ENCODE results near the gene FAM90A26. TPM values are rescaled to one million over a fixed set of nuclear protein-coding genes. Genes with fewer than 3 reads are reported as not detected.
"Not testable (repeated sequence)": the region's sequence is repeated elsewhere in the genome, so short reads cannot be mapped to it uniquely, and the experiment has no call there.

FAM90A26 gene
- total RNA-seq, 1 experiment from 2014 or later: not detected

DNA sequence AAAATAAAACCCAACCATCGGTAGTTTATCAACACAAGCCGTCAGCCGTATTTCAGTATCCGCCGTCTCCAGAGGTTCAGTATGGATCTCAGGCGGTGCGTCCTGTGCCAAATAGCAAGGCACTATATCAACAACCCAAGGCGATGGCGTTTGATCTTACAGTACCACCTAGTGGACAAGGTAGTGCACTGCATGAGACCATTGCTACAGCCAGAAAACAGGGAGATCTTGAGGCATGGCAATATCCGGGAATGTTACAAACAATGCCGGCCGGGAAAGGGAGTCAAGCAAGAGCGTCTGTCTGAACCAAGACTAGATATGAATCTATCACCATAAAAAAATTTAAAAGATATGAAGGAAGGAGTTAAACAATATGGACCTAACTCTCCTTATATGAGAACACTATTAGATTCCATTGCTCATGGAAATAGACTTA, 46.6 kb upstream of the FAM90A26 start:
- POLR2A ChIA-PET; BruUV-seq (replicated peaks): not testable (repeated sequence)
- ATAC-seq: peak; percentile 61

DNA sequence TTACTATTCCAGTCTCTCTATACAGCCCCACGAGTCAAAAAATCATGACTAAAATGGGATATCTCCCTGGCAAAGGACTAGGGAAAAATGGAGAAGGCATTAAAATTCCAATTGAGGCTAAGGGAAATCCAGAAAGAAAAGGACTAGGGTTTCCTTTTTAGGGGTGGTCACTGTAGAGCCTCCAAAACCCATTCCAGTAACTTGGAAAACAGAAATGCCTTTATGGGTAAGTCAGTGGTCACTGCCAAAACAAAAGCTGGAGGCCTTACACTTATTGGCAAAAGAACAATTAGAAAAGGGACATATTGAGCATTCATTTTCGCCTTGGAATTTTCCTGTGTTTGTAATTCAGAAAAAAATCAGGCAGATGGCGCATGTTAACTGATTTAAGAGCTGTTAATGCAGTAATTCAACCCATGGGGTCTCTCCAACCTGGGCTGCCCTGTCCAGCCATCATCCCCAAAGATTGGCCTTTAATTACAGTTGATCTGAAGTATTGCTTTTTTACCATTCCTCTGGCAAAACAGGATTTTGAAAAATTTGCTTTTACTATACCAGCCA, 44.5 kb upstream of the FAM90A26 start:
- DNase-seq (ENCODE audit: low read depth, low spot score); H3K79me2 ChIP-seq (ENCODE audit: insufficient read depth, low read length); RAD21 ChIA-PET (ENCODE audit: low non-redundant PET in 1 of 2, low total read pairs in 2 of 2, uncharacterized antibody in 2 of 2, unreplicated experiment in 2 of 2); H3K9me2 ChIP-seq (ENCODE audit: insufficient read depth); BruUV-seq (replicated peaks); H3K9ac ChIP-seq (ENCODE audit: low read length); H3K27ac ChIP-seq (ENCODE audit: low read depth, low read length); H2AFZ ChIP-seq (ENCODE audit: low read depth, low read length, poor library complexity, severe bottlenecking); POLR2A ChIA-PET; intact Hi-C loops (cut with micrococcal nuclease); H3K27me3 ChIP-seq (ENCODE audit: insufficient read depth, low read length); H3K4me2 ChIP-seq (ENCODE audit: low read length); ATAC-seq; H3K9me3 ChIP-seq (ENCODE audit: control insufficient read depth in 1 of 2, insufficient read depth in 1 of 2, low read depth in 1 of 2, low read length in 2 of 2); H3K4me3 ChIP-seq (replicated peaks in 1 of 2; ENCODE audit: low read depth in 1 of 2, low read length in 2 of 2); H3K36me3 ChIP-seq (ENCODE audit: control insufficient read depth in 1 of 2, insufficient read depth in 2 of 2, low read length in 2 of 2); H4K20me1 ChIP-seq (ENCODE audit: insufficient read depth); H3K4me1 ChIP-seq (ENCODE audit: control insufficient read depth in 1 of 2, insufficient read depth in 2 of 2, low read length in 2 of 2): not testable (repeated sequence)
- CTCF ChIA-PET: interaction anchor here (0.7 to 1.0 kb wide), 2 partner anchors 12 to 14 kb away, joined by 3 read pairs; no protein-coding TSS in a partner anchor
- TF ChIP-seq, protein P1, sequence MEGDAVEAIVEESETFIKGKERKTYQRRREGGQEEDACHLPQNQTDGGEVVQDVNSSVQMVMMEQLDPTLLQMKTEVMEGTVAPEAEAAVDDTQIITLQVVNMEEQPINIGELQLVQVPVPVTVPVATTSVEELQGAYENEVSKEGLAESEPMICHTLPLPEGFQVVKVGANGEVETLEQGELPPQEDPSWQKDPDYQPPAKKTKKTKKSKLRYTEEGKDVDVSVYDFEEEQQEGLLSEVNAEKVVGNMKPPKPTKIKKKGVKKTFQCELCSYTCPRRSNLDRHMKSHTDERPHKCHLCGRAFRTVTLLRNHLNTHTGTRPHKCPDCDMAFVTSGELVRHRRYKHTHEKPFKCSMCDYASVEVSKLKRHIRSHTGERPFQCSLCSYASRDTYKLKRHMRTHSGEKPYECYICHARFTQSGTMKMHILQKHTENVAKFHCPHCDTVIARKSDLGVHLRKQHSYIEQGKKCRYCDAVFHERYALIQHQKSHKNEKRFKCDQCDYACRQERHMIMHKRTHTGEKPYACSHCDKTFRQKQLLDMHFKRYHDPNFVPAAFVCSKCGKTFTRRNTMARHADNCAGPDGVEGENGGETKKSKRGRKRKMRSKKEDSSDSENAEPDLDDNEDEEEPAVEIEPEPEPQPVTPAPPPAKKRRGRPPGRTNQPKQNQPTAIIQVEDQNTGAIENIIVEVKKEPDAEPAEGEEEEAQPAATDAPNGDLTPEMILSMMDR (IDR thresholded peaks at IDR 0.05 in 2 of 3, conservative IDR thresholded peaks at IDR 0.05 in 1 of 3; ENCODE audit: borderline replicate concordance in 1 of 3, insufficient read depth in 1 of 3, low read depth in 2 of 3, low read length in 2 of 3): peak in 2 of 3 experiments; percentile 12 to 15; a peak in 1 of 6 replicates
- peak; percentile 51 for TF ChIP-seq RAD21 (IDR thresholded peaks at IDR 0.05; ENCODE audit: low read depth)

More for the DNA sequence above, 46.6 kb upstream of the FAM90A26 start:
- H3K4me2 ChIP-seq (ENCODE audit: low read length): peak overlapping the region; percentile 59
- H3K9ac ChIP-seq (ENCODE audit: low read length); H3K9me3 ChIP-seq (ENCODE audit: control insufficient read depth in 1 of 2, insufficient read depth in 1 of 2, low read depth in 1 of 2, low read length in 2 of 2); H3K4me3 ChIP-seq (replicated peaks in 1 of 2; ENCODE audit: low read depth in 1 of 2, low read length in 2 of 2); H4K20me1 ChIP-seq (ENCODE audit: insufficient read depth); H3K4me1 ChIP-seq (ENCODE audit: control insufficient read depth in 1 of 2, insufficient read depth in 2 of 2, low read length in 2 of 2); H3K79me2 ChIP-seq (ENCODE audit: insufficient read depth, low read length); H3K27me3 ChIP-seq (ENCODE audit: insufficient read depth, low read length); H3K27ac ChIP-seq (ENCODE audit: low read depth, low read length); H3K9me2 ChIP-seq (ENCODE audit: insufficient read depth); H3K36me3 ChIP-seq (ENCODE audit: control insufficient read depth in 1 of 2, insufficient read depth in 2 of 2, low read length in 2 of 2); RAD21 ChIA-PET (ENCODE audit: low non-redundant PET in 1 of 2, low total read pairs in 2 of 2, uncharacterized antibody in 2 of 2, unreplicated experiment in 2 of 2): not testable (repeated sequence)
- intact Hi-C loops (cut with micrococcal nuclease): loop anchor here (2.0 to 5.0 kb wide), 3 partner anchors 123 to 181 kb away; no protein-coding TSS in a partner anchor
- DNase-seq (ENCODE audit: low read depth, low spot score): peak; percentile 75
- CTCF ChIA-PET: interaction anchor here (0.7 kb wide), 1 partner anchor 123 kb away, joined by 3 read pairs; no protein-coding TSS in a partner anchor
- H2AFZ ChIP-seq (ENCODE audit: low read depth, low read length, poor library complexity, severe bottlenecking): peak overlapping the region; percentile 51
- TF ChIP-seq RAD21 (IDR thresholded peaks at IDR 0.05; ENCODE audit: low read depth) (peak; percentile 85), TCF7L2 (IDR thresholded peaks at IDR 0.05; ENCODE audit: borderline replicate concordance, extremely low read depth, insufficient read depth, insufficient read length) (peak; percentile 44)
- TF ChIP-seq, protein P1 (IDR thresholded peaks at IDR 0.05 in 2 of 3, conservative IDR thresholded peaks at IDR 0.05 in 1 of 3; ENCODE audit: borderline replicate concordance in 1 of 3, insufficient read depth in 1 of 3, low read depth in 2 of 3, low read length in 2 of 3): peak; percentile 68 to 75 (median 69)

Data from HCT116 (cell line).